HG03520 (cell line): ENCODE results near the gene EPS8.

Experiments
- ATAC-seq: cut with Tn5 transposase; IDR thresholded peaks from one replicate; pipeline ENCODE4 v1.9.1; 2021; ENCODE audit warnings: mild to moderate bottlenecking, moderate library complexity; ENCODE audit not compliant: unreplicated experiment

EPS8 gene

DNA sequence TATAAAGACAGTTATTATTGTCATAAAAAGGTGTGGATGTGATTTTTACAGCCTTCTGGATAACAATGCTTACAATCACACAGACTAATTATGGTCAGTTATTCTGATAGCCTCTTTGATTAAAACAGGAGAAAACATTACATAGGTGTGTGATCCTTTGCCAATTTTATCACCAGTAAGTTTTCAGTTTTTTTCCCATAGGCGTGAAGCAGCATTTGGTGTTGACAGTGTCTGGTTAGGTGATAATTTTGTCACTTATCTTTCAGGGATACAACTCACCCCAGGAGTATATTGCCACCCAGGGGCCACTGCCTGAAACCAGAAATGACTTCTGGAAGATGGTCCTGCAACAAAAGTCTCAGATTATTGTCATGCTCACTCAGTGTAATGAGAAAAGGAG, 208.8 kb downstream of the EPS8 start:
- ATAC-seq = no peak

DNA sequence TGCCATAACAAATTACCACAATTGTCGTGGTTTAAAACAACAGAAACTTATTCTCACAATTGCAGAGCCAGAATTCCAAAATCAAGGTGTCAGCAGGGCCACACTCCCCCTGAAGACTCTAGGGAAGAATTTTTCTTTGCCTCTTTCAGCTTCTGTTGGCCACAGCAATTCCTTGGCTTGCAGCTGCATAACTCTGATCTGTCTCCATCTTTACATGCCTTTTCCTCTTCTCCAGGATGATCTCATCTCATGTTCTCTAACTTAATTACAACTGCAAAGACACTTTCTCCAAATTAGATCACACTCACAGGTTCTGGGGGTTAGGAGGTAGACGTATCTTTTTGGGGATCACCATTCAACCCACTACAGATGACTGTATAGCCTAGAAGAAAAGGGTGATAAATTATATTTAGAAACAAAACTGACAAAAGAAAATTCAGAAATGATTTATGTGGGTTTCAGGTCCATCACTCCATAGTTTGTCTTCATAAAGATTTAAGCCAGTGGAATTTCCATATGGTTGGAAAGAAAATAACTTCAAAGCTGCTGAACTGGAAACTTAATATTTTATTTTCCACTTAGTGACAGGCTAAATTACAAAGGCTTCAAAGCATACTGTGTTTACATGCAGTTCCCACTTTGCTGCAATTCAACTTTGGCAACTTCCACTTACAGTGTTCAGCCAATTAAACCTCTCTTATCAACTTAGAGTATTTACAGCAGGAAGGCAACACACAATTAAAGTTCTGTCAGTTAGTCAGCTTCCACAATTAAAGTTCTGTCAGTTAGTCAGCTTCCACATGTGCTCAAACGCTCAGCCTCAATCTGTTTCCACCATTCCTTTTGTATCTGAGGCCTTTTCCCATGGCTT, 213.3 kb downstream of the EPS8 start:
- ATAC-seq = no peak

DNA sequence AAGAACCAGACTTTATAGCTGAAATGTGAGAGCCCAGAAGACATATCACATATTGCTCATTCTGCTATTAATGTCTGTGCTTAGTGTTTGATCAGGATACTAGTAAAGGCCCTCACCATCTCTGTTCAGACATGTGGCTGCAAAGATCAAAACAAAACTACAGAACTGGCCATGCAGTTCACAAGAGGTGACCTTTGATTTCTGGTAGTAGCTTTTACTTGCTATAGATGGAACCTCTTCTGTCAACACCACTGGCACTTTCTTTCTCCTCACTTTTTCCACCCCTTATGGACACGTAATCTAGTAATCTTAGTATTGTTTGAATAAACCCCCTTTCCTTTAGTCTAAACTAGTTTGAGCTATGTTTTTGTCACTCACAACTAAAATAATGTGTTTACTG, 214.8 kb downstream of the EPS8 start:
- no peak for ATAC-seq
